Right cardiac atrium (tissue), 5 donors: ENCODE measurements around the gene BCS1L. TPM values are rescaled to one million over a fixed set of nuclear protein-coding genes. Genes with fewer than 3 reads are reported as not detected.

ENCODE experiments used
- ATAC-seq, 2 donors: fragments of 200-7000 bp; cut with Tn5 transposase; one replicate each; pipeline versions ENCODE4 v1.8.0 to v1.9.1; 2020; ENCODE audit warnings: moderate library complexity in 2 of 2, mild to moderate bottlenecking in 1 of 2
- DNase-seq, 3 donors: peaks; one replicate each; pipeline ENCODE4 v3.0.0-alpha.2; 2020
- H3K27ac ChIP-seq: one replicate; pipeline ENCODE4 v1.5.1; 2013; ENCODE audit warnings: mild to moderate bottlenecking, low read length, control low read depth, moderate library complexity
- H3K27me3 ChIP-seq: one replicate; pipeline ENCODE4 v1.6.1; 2013; ENCODE audit not compliant: control insufficient read depth, insufficient read depth
- H3K4me1 ChIP-seq: one replicate; pipeline ENCODE4 v1.6.1; 2013; ENCODE audit warnings: low read length; ENCODE audit not compliant: control insufficient read depth, insufficient read depth
- H3K4me3 ChIP-seq: one replicate; pipeline ENCODE4 v1.5.1; 2013; ENCODE audit warnings: low read length, control low read depth
- H3K9me3 ChIP-seq: one replicate; pipeline ENCODE4 v1.6.1; 2013; ENCODE audit warnings: low read length; ENCODE audit not compliant: control insufficient read depth
- whole genome bisulfite sequencing: extraction: QIAGEN DNeasy Blood & Tissue Kit; methylation state at CpG from one replicate; pipeline ENCODE4 v1.1.7; 2013; 5-methylcytosine and 5-hydroxymethylcytosine counted together
- intact Hi-C, 4 donors: fragments of 100-400 bp; cut with DNase I; formaldehyde crosslinking; loops; one replicate each; pipeline versions ENCODE4 v1.11.0 to v1.14.0; 2022 to 2023
- polyA plus RNA-seq: library from polyadenylated mRNA; stranded (reverse); fragments of 200-250 nt; gene quantifications from one replicate; pipeline ENCODE4 v1.2.3, GENCODE V29; 2013
- total RNA-seq, 4 donors: library from RNA; stranded (reverse); fragmentation: NEBNext Ultra II Directional; extraction: Animal tissue kit (Norgen Biotek cat#: 25700); gene quantifications; one replicate each; pipeline ENCODE4 v1.2.1, GENCODE V29; 2021
- donor health status: healthy with polysubstance abuse.
- donor health status: DM: no; HTN: yes; CAD: no.
- donor health status: DM: no; HTN: no; CAD: no.
- donor health status: DM: no; HTN: yes; CAD: no; lungs with severe emphysema.
- donor health status: DM: yes; HTN: yes; CAD: no.

BCS1L gene
- total and polyA plus RNA-seq, 5 donors: 29.2 to 46.1 (median 32.8) TPM

- Histone ChIP-seq H3K4me1 (no peaks in the 10 kb centered on the region), H3K27ac (no peak overlapping the region), H3K9me3 (no peaks in the 10 kb centered on the region), H3K4me3 (no peak overlapping the region), H3K27me3 (no peaks in the 10 kb centered on the region)
- ATAC-seq (peak in 1 of 2 donors; percentile 7), DNase-seq (no peak)
- intact Hi-C loops: no loop called here
- 97% methylated on average over 18 of the region's 18 CpGs for WGBS
Measured at GRCh38 chr2:218638372-218638771, 21.1 kb upstream of the BCS1L start.

GRCh38 chr2:218642121-218642656 lies 17.3 kb upstream of the BCS1L start:
- DNase-seq: peak in 1 of 3 donors; percentile 41
- no peaks in the 10 kb centered on the region for H3K4me1 ChIP-seq
- intact Hi-C loops: loop anchor here in 1 of 4 donors (10.0 kb wide), 1 partner anchor 227 kb away; the partner anchor contains the start of gene VIL1
- peak in 1 of 2 donors; percentile 7 for ATAC-seq
- H3K4me3 ChIP-seq: no peak overlapping the region
- H3K27me3 ChIP-seq: no peaks in the 10 kb centered on the region
- H3K27ac ChIP-seq: no peak overlapping the region
- 93% methylated on average over 18 of the region's 18 CpGs for WGBS
- no peaks in the 10 kb centered on the region for H3K9me3 ChIP-seq

GRCh38 chr2:218642786-218643185 lies 16.7 kb upstream of the BCS1L start:
- WGBS: 91% methylated on average over 17 of the region's 17 CpGs
- ATAC-seq (peak; percentile 5 to 17), DNase-seq (no peak)
- Histone ChIP-seq H3K4me3 (no peak overlapping the region), H3K27ac (no peak overlapping the region), H3K27me3 (no peaks in the 10 kb centered on the region), H3K9me3 (no peaks in the 10 kb centered on the region), H3K4me1 (no peaks in the 10 kb centered on the region)
- intact Hi-C loops: loop anchor here in 1 of 4 donors (10.0 kb wide), 1 partner anchor 228 kb away; the partner anchor contains the start of gene VIL1

- DNase-seq (no peak), ATAC-seq (no peak)
- Histone ChIP-seq H3K9me3 (no peaks in the 10 kb centered on the region), H3K27me3 (no peaks in the 10 kb centered on the region), H3K4me1 (no peaks in the 10 kb centered on the region), H3K4me3 (no peak overlapping the region), H3K27ac (no peak overlapping the region)
- WGBS: 93% methylated on average over 10 of the region's 10 CpGs
- intact Hi-C loops: loop anchor here in 1 of 4 donors (10.0 kb wide), 1 partner anchor 229 kb away; the partner anchor contains the start of gene VIL1
Measured at GRCh38 chr2:218643751-218644310, 15.7 kb upstream of the BCS1L start.

- ATAC-seq (no peak), DNase-seq (no peak)
- Histone ChIP-seq H3K4me1 (no peaks in the 10 kb centered on the region), H3K27ac (no peak overlapping the region), H3K9me3 (no peaks in the 10 kb centered on the region), H3K4me3 (no peak overlapping the region), H3K27me3 (no peaks in the 10 kb centered on the region)
- 89% methylated on average over 11 of the region's 11 CpGs for WGBS
- intact Hi-C loops: loop anchor here in 1 of 4 donors (5.0 to 10.0 kb wide), 2 partner anchors 230 to 352 kb away; partner anchors contain the start of genes TMBIM1 and VIL1
Measured at GRCh38 chr2:218644721-218645120, 14.8 kb upstream of the BCS1L start.

GRCh38 chr2:218645126-218645525 lies 14.4 kb upstream of the BCS1L start:
- H3K9me3 ChIP-seq: no peaks in the 10 kb centered on the region
- intact Hi-C loops: loop anchor here in 1 of 4 donors (5.0 to 10.0 kb wide), 2 partner anchors 230 to 353 kb away; partner anchors contain the start of genes TMBIM1 and VIL1
- no peak for ATAC-seq
- no peaks in the 10 kb centered on the region for H3K4me1 ChIP-seq
- WGBS: 87% methylated on average over 1 of the region's 1 CpG
- no peaks in the 10 kb centered on the region for H3K27me3 ChIP-seq
- no peak overlapping the region for H3K27ac ChIP-seq
- H3K4me3 ChIP-seq: no peak overlapping the region
- DNase-seq: no peak

- Histone ChIP-seq H3K27ac (no peak overlapping the region), H3K4me3 (no peak overlapping the region), H3K27me3 (no peaks in the 10 kb centered on the region), H3K4me1 (no peaks in the 10 kb centered on the region), H3K9me3 (no peaks in the 10 kb centered on the region)
- 68% methylated on average over 9 of the region's 9 CpGs for WGBS
- intact Hi-C loops: loop anchor here in 1 of 4 donors (5.0 to 10.0 kb wide), 2 partner anchors 233 to 356 kb away; partner anchors contain the start of genes TMBIM1 and VIL1
- peak; percentile 61 to 71 for ATAC-seq
- DNase-seq: peak; percentile 33 to 79 (median 64)
Measured at GRCh38 chr2:218648088-218648786, 11.2 kb upstream of the BCS1L start.

GRCh38 chr2:218648787-218649100 lies 10.7 kb upstream of the BCS1L start:
- no peak overlapping the region for H3K4me3 ChIP-seq
- DNase-seq: no peak
- no peaks in the 10 kb centered on the region for H3K27me3 ChIP-seq
- WGBS: 85% methylated on average over 11 of the region's 11 CpGs
- peak in 1 of 2 donors; percentile 15 for ATAC-seq
- H3K9me3 ChIP-seq: no peaks in the 10 kb centered on the region
- intact Hi-C loops: loop anchor here in 1 of 4 donors (5.0 to 10.0 kb wide), 2 partner anchors 234 to 356 kb away; partner anchors contain the start of genes TMBIM1 and VIL1
- no peak overlapping the region for H3K27ac ChIP-seq
- H3K4me1 ChIP-seq: no peaks in the 10 kb centered on the region

GRCh38 chr2:218655751-218656150 lies 3.7 kb upstream of the BCS1L start:
- Histone ChIP-seq H3K27ac (peak overlapping the region; percentile 50), H3K4me3 (no peak overlapping the region), H3K4me1 (no peaks in the 10 kb centered on the region), H3K9me3 (no peaks in the 10 kb centered on the region), H3K27me3 (no peaks in the 10 kb centered on the region)
- 76% methylated on average over 2 of the region's 2 CpGs for WGBS
- intact Hi-C loops: no loop called here
- DNase-seq: no peak
- ATAC-seq: no peak

- no peaks in the 10 kb centered on the region for H3K4me1 ChIP-seq
- peak overlapping the region; percentile 84 for H3K4me3 ChIP-seq
- no peaks in the 10 kb centered on the region for H3K27me3 ChIP-seq
- ATAC-seq: no peak
- intact Hi-C loops: no loop called here
- no peak overlapping the region for H3K27ac ChIP-seq
- no peaks in the 10 kb centered on the region for H3K9me3 ChIP-seq
- 2% methylated on average over 27 of the region's 27 CpGs for WGBS
- no peak for DNase-seq
Measured at GRCh38 chr2:218658671-218659257, 719 bp upstream of the BCS1L start.

GRCh38 chr2:218659988-218660358 lies 490 bp downstream of the BCS1L start:
- peak overlapping the region; percentile 16 for H3K27ac ChIP-seq
- no peaks in the 10 kb centered on the region for H3K4me1 ChIP-seq

More at GRCh38 chr2:218659988-218660358, 490 bp downstream of the BCS1L start:
- ATAC-seq (no peak), DNase-seq (no peak)
- no peaks in the 10 kb centered on the region for H3K9me3 ChIP-seq
- peak overlapping the region; percentile 84 for H3K4me3 ChIP-seq
- H3K27me3 ChIP-seq: no peaks in the 10 kb centered on the region
- intact Hi-C loops: no loop called here
- 16% methylated on average over 8 of the region's 8 CpGs for whole genome bisulfite sequencing
